Activated T-helper 1 cell treated with Interleukin-2 at 50 U/mL for 16 hours (primary cell): ENCODE results near the gene RPL9.
"Not testable (repeated sequence)": the region's sequence is repeated elsewhere in the genome, so short reads cannot be mapped to it uniquely, and the experiment has no call there.

Experiments
- DNase-seq: peaks from one replicate; pipeline ENCODE4 v3.0.0-alpha.2; 2020; ENCODE audit warnings: low read depth

Gene RPL9

DNA sequence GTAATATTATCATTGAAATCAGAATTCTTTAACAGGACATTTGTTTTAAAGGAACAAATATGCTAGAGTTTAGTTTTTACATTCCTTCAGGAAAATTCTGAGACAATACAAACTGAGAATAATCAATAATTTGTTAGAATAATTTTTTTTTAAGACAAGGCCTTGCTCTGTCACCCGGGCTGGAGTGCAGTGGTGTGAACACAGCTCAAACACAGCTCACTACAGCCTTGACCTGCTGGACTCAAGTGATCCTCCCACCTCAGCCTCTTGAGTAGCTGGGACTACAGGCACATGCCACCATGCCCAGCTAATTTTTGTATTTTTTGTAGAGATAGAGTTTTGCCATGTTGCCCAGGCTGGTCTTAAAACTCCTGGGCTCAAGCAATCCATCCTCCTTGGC is 33.4 kb downstream of the RPL9 start:
- not testable (repeated sequence) for DNase-seq

DNA sequence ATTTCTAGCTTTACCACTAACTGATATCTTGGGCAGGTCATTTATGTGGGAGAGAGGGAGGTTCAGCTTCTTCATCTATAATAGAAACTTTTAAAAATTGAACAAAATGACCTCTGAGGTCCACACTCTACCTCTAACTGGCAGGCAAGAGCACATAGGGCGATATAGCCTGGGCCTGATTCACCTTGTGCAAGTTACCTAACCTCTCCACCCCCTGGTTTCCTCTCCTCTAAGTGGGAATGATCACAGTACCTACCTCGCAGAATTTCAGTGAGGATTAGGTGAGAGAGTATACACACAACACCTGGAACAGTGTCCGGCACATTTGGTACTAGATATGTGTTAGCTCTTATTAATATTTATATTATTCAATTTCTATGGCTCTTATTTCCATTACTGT is 36.5 kb downstream of the RPL9 start:
- no peak for DNase-seq

DNA sequence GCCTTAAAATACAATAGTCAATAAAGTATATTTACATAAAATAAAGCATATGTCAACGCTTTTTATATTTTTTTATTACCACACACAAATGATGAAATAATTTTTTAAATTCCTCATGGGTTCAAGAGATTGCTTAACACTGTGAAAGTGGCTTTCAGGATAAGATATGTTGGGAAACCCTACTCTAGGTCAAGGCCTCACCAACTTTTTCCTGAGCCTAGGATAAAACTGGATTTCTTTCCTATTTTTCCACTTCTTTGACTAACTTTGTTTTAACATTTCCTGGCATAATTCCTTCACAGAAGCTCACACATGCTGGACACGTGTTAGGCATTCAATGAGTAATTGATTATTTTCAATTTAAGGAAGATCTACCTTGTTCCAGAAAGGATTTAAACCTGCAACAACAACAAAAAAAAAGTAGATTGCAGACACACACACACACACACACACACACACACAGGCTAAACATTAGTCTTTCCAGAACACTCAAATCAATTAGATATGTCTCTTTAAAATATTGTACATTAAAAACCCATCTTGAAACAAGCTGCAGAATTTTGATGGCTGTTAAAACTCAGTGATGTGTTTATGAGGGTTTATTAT is 42.9 kb downstream of the RPL9 start:
- no peak for DNase-seq

DNA sequence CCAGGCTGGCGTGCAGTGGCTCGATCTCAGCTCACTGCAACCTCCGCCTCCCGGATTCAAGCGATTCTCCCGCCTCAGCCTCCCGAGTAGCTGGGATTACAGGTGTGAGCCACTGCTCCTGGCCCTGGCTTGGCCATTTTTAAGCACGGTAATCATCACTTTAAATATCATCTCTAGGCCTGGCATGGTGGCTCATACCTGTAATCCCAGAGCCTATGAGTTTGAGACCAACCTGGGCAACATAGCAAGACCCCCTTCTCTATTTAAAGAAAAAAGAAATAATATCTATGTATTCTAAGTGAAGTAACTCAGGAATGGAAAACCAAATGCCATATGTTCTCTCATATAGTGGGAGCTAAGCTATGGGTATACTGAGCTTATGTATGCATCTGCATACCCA is 47.2 kb downstream of the RPL9 start:
- not testable (repeated sequence) for DNase-seq

DNA sequence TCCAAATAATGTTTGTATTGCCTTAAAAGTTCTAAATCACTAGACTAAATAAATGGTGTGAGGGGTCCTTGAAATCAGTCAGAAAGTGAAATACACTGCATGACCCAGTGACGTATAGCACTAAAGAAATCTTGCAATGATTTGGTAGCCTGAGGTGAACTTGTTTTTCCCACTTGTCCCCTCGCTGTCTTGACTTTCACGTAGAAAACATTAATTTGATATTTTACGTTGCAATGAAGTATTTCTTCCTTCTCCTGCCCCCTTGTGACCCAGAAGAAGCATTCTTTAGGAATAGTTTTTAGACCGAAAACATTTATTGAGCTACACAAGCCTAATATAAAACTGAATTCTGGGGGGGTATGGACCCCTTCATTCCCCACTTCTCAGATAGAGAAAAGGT is 48.3 kb downstream of the RPL9 start:
- no peak for DNase-seq

DNA sequence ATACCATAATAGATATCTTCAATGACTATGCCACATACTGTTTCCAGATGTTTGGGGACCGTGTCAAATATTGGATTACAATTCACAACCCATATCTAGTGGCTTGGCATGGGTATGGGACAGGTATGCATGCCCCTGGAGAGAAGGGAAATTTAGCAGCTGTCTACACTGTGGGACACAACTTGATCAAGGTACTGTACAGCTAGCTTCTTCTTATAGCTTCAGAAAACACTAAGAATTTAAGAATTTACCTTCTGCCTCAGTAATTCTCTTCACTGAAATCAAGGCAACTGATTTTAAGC is 51.2 kb downstream of the RPL9 start:
- DNase-seq: no peak

DNA sequence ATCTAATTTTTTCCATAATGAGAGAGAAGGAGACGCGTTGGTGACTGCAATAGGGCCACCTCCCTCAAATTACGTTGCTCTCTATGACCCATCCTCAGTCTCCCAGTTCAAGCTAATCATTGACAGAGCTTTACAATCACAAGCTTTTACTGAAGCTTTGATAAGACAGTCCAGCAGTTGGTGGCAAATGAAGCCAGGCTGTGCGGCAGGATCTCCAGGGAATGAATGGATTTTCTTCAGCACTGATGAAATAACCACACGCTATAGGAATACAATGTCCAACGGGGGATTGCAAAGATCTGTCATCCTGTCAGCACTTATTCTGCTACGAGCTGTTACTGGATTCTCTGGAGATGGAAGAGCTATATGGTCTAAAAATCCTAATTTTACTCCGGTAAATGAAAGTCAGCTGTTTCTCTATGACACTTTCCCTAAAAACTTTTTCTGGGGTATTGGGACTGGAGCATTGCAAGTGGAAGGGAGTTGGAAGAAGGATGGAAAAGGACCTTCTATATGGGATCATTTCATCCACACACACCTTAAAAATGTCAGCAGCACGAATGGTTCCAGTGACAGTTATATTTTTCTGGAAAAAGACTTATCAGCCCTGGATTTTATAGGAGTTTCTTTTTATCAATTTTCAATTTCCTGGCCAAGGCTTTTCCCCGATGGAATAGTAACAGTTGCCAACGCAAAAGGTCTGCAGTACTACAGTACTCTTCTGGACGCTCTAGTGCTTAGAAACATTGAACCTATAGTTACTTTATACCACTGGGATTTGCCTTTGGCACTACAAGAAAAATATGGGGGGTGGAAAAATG is 51.7 kb downstream of the RPL9 start, which contains the start of gene KLB:
Gene KLB, plus strand, starts transcription at position 168 of the 821 bp plus-strand sequence. Its CDS starts 20 bp downstream, at position 188.
- no peak for DNase-seq
